ENCODE measurements around the gene CACNA1F. TPM values are rescaled to one million over a fixed set of nuclear protein-coding genes. Genes with fewer than 3 reads are reported as not detected.

Gene CACNA1F
- total and polyA plus RNA-seq, 8 donors, result 0.06 to 6.1 (median 0.27) TPM; not detected in 2

GRCh38 chrX:49250578-49250977 is 17.4 kb upstream of the CACNA1F start:
- 86 to 89% (median 87%) methylated on average over 8 to 9 of the region's 9 CpGs for WGBS, 5 donors
- H3K4me1 ChIP-seq, result no peaks in the 10 kb centered on the region
- H3K36me3 ChIP-seq, result peaks cover 0 to 52% (median 48%) of the 10 kb centered on the region in 4 donors
- no peak overlapping the region for H3K27ac ChIP-seq
- intact Hi-C loops (cut with DNase I; ENCODE audit: low total_unique reads), result no loop called here
- no peaks in the 10 kb centered on the region for H3K27me3 ChIP-seq
- no peak overlapping the region for H3K4me3 ChIP-seq
- no peak for DNase-seq
- TF ChIP-seq POLR2AphosphoS5 (IDR thresholded peaks at IDR 0.05), result no peak
- TF ChIP-seq EP300 (IDR thresholded peaks at IDR 0.05), result no peak
- TF ChIP-seq POLR2A (IDR thresholded peaks at IDR 0.05), result no peak
- no peaks in the 10 kb centered on the region for H3K9me3 ChIP-seq

DNA sequence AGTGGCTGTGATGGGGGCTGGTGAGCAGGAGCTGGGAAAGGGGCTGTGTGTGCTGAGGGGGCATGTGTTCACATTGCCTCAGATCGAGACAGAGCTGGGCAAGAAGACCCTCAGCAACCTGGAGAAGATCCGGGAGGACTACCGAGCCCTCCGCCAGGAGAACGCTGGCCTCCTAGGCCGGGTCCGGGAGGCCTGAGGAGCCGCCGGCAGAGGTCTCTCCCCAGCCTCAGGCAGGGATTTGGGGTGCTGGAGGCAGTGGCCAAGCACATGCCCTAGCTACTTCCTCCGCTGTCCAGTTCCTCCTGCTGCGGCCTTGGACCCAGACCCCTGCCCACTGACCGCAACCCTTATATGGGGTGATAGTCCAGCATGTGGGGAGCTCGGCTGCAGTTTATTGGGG is 16.9 kb upstream of the CACNA1F start:
- Histone ChIP-seq H3K4me3 (no peak overlapping the region), H3K4me1 (no peaks in the 10 kb centered on the region), H3K27me3 (no peaks in the 10 kb centered on the region), H3K36me3 (peaks cover 0 to 57% (median 53%) of the 10 kb centered on the region in 4 donors), H3K9me3 (no peaks in the 10 kb centered on the region), H3K27ac (no peak overlapping the region)
- intact Hi-C loops (cut with DNase I; ENCODE audit: low total_unique reads), result no loop called here
- no peak for TF ChIP-seq POLR2A (IDR thresholded peaks at IDR 0.05)
- TF ChIP-seq CTCF (IDR thresholded peaks at IDR 0.05), result no peak
- no peak for TF ChIP-seq POLR2AphosphoS5 (IDR thresholded peaks at IDR 0.05)
- TF ChIP-seq EP300 (IDR thresholded peaks at IDR 0.05), result no peak
- WGBS, 5 donors, result 88 to 97% (median 92%) methylated on average over 2 to 13 of the region's 13 CpGs
- no peak for DNase-seq

DNA sequence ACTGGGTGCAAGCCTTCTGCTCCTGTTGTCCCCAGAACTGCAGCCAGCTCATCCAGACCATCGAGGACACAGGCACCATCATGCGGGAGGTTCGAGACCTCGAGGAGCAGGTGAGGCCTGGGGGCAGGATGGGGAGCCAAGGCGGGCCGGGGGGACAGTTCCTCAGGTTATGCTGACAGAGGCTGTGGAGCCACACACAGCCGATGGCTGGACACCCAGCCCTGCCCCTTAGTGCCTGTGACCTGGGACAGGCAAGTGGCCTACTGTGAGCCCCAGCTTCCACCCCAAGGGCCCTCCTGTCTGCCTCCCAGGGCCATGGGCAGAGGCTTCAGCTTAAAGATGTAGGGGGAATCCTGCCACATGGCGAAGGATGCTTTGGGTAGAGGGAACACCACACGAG is 16.5 kb upstream of the CACNA1F start:
- H3K27me3 ChIP-seq, result no peaks in the 10 kb centered on the region
- H3K4me1 ChIP-seq, result no peaks in the 10 kb centered on the region
- no peaks in the 10 kb centered on the region for H3K9me3 ChIP-seq
- H3K36me3 ChIP-seq, result peaks cover 0 to 61% (median 57%) of the 10 kb centered on the region in 4 donors
- DNase-seq, result no peak
- TF ChIP-seq POLR2A (IDR thresholded peaks at IDR 0.05) (no peak), CTCF (IDR thresholded peaks at IDR 0.05) (no peak), EP300 (IDR thresholded peaks at IDR 0.05) (no peak), POLR2AphosphoS5 (IDR thresholded peaks at IDR 0.05) (no peak)
- intact Hi-C loops (cut with DNase I; ENCODE audit: low total_unique reads), result no loop called here
- 80 to 91% (median 87%) methylated on average over 4 to 9 of the region's 9 CpGs for WGBS, 5 donors
- H3K27ac ChIP-seq, result no peak overlapping the region
- no peak overlapping the region for H3K4me3 ChIP-seq

DNA sequence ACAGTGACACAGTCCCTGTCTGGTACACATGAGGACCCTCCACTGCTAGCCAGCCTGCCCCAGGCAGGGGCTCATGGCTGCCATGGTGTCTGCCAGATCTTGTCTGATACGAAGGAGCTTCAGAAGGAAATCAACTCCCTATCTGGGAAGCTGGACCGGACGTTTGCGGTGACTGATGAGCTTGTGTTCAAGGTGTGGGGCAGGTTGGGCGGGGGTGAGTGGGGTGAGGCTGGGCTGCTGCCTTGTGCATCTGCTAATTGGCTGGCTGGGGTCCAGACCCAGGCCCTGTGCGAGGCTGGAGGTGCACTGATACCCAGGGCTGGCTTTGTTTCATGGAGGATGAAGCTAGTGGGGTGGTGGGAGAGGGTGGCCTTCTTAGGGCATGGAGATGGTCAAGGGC is 15.9 kb upstream of the CACNA1F start:
- no peak overlapping the region for H3K27ac ChIP-seq
- 50 to 91% (median 77%) methylated on average over 2 to 6 of the region's 6 CpGs for WGBS, 5 donors
- no peaks in the 10 kb centered on the region for H3K4me1 ChIP-seq
- H3K9me3 ChIP-seq, result no peaks in the 10 kb centered on the region
- no peak overlapping the region for H3K4me3 ChIP-seq
- TF ChIP-seq POLR2AphosphoS5 (IDR thresholded peaks at IDR 0.05) (no peak), POLR2A (IDR thresholded peaks at IDR 0.05) (no peak), CTCF (IDR thresholded peaks at IDR 0.05) (no peak), EP300 (IDR thresholded peaks at IDR 0.05) (no peak)
- no peak for DNase-seq
- no peaks in the 10 kb centered on the region for H3K27me3 ChIP-seq
- intact Hi-C loops (cut with DNase I; ENCODE audit: low total_unique reads), result no loop called here
- peaks cover 0 to 67% (median 63%) of the 10 kb centered on the region in 4 donors for H3K36me3 ChIP-seq

- Histone ChIP-seq H3K27me3 (no peaks in the 10 kb centered on the region), H3K9me3 (no peaks in the 10 kb centered on the region), H3K27ac (no peak overlapping the region), H3K4me1 (no peaks in the 10 kb centered on the region), H3K36me3 (peaks cover 0 to 76% (median 72%) of the 10 kb centered on the region in 4 donors), H3K4me3 (no peak overlapping the region)
- TF ChIP-seq CTCF (IDR thresholded peaks at IDR 0.05) (no peak), POLR2A (IDR thresholded peaks at IDR 0.05) (no peak), POLR2AphosphoS5 (IDR thresholded peaks at IDR 0.05) (no peak), EP300 (IDR thresholded peaks at IDR 0.05) (no peak)
- DNase-seq, result no peak
- intact Hi-C loops (cut with DNase I; ENCODE audit: low total_unique reads), result no loop called here
- 72 to 92% (median 83%) methylated on average over 5 to 28 of the region's 28 CpGs for WGBS, 5 donors
These were observed 15.0 kb upstream of the CACNA1F start for GRCh38 chrX:49247916-49248811.

Data from stomach (tissue), 9 donors.